AG08396 (cell line): ENCODE data around the gene AGMAT.
"Not testable (repeated sequence)": the region's sequence is repeated elsewhere in the genome, so short reads cannot be mapped to it uniquely, and the experiment has no call there.

Experiments
- DNase-seq: peaks from one replicate; pipeline ENCODE4 v3.0.0; 2012; ENCODE audit warnings: low spot score, mixed read lengths

Gene AGMAT

GRCh38 chr1:15610167-15610566 lies 25.3 kb upstream of the AGMAT start:
- DNase-seq, result no peak

- no peak for DNase-seq
Measured at GRCh38 chr1:15609631-15610030, 24.8 kb upstream of the AGMAT start.

- DNase-seq, result no peak
Measured at GRCh38 chr1:15605398-15606383, 20.8 kb upstream of the AGMAT start.

DNA sequence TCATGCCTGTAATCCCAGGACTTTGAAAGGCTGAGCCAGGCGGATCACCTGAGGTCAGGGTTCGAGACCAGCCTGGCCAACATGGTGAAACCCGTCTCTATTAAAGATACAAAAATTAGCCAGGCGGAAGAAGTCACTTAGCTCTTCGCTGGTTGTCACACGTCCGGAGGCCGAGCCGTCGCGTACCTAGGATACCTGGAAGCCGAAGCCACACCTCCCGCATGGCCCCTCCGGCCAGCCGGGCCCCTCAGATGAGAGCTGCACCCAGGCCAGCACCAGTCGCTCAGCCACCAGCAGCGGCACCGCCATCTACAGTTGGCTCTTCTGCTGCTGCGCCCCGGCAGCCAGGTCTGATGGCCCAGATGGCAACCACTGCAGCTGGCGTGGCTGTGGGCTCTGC lies 19.5 kb upstream of the AGMAT start:
- not testable (repeated sequence) for DNase-seq

- not testable (repeated sequence) for DNase-seq
Measured at GRCh38 chr1:15603966-15604282, 19.1 kb upstream of the AGMAT start.

DNA sequence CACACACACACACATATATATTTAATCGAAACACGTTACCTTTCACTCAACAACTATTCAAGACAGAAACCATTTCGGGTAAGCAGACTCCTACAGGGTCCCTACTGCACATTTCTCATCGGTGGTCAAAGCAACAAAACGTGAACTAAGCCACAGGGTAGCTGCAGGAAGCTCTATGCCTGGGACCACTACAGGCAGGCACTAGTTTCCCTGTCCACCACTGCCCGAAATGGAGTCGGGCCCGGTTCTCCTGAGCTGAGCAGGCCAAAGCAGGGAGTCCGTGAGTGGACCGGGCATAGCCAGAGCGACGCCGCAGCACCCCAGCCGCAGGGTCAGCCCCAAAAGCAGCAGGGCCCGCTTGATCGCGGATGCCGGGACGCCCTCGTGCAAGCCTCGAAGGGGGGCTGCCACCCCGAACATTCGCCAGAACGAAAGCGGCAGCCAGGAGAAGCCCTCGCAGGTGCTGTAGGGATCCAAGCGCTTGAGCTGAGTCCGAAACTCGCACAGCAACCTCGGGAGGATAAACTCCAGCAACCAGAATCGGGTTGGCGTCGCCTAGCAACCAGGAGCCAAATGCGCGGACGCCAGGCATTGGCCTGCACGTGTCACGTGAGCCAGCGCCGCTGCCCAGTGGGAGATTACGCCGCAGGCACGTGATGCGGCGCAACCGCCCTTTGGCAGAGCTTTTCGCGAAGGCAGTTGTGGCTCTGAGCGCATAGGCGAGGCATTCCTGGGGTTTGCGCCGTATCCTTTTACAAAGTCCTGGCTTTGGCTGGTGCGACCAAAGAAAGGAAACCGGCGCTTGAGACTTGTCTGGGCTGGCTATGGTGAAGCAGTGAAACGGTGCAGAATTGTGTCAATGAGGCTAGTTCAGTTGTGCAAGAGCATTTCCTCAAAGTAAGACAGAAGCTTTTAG lies 18.5 kb upstream of the AGMAT start:
- peak; percentile 98 for DNase-seq

DNA sequence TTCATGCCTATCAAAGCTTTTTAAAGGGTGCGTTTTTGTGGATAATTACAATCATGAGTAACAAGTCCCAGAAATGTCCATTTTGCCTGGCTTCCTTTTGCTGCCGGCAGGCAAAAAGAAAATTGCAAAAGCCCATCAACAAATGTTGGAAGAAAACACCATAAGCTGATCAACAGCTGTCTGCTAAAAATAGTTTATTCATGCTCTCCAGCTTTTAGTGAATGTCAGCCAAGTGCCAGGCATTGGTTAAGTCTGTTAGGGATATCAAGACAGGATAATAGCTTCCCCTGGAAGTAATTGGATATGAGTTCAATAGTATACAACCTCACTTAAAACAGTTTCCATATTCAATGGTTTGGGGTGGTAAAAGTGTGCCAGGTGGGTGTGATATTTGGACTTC lies 13.6 kb upstream of the AGMAT start:
- DNase-seq, result no peak

DNA sequence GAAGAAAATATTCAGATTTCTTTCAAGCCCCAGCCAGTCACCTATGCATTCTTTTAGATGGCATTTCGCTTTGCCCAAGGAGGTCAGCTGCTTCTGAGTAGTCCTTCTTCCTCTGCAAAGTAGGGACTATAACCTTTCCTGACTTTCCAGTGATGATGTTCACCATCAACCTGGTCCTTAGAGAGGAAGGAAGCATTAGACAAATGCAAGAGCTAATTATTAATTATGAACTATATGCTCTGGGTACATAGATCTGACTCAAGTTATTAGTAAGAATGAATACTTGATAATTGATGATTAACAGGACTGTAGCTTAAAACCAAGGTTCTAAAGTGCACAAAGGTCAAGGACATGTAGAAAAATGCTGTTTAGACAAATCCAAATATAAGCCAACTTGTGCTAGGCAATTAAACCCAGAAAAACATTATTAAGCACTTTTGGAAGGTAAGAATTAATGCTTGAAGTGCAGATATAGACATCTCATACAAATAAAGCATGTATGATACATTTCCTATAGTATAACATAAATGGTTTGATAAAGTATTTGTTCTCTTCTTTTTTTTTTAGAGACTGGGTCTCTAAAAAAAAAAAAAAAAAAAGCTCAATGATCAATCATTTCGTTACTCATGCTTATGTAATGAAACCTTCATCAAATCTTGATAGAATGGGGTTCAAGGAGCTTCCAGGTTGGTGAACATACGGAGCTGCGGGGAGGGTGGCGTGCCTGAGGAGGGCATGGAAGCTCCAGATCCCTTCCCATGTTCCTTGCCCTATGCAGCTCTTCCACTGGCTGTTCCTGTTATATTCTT lies 11.2 kb upstream of the AGMAT start:
- no peak for DNase-seq

- no peak for DNase-seq
Measured at GRCh38 chr1:15592285-15592684, 7.4 kb upstream of the AGMAT start.

DNA sequence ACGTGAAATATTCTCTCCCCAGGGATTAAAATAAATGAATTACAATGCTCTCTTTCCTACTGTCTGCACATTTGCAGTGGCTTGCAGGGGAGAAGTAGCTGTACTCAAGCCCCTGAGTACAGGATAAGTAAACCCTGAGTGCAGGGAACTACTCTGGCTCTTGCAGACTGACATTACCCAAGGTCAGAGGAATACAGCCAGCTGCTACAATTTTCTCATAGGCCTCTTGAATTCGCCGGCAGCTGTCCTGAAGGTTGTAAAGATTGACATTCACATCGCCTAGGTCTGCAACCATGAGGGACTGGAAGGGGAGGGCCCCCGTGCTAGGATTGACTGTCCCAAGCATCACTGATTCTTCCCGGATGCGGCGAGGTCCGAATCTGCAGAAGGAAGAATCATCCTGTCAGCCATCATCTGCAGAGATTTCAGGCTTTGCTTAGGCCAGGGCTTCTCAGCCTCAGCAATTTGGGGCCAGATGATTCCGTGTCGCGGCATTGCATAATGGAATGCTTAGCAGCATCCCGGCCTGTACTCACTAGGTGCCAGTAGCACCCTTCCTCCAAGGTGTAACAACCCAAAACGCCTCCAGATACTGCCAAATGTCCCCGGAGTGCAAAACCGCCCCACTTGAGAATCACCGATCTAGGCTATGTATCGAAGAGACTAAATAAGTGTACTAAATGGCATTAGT lies 1.7 kb downstream of the AGMAT start:
- DNase-seq, result no peak

DNA sequence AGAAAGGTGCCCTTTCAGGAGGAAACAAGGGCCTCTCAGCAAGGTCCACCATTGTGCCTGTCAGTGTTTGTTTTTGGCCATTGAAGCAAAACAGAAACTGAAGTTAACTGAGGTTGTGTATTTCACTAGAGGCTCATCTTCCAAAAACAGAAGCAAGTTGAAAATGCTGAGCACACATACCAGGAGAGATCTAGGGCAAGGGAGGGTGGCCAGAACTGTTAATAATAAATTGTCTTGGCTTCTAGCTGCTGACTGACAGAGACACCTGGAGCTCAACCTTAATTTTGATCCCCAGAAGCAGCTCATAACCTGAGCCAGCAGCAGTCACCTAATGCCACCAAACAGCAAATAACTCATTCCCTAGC lies 5.2 kb downstream of the AGMAT start:
- DNase-seq, result no peak

DNA sequence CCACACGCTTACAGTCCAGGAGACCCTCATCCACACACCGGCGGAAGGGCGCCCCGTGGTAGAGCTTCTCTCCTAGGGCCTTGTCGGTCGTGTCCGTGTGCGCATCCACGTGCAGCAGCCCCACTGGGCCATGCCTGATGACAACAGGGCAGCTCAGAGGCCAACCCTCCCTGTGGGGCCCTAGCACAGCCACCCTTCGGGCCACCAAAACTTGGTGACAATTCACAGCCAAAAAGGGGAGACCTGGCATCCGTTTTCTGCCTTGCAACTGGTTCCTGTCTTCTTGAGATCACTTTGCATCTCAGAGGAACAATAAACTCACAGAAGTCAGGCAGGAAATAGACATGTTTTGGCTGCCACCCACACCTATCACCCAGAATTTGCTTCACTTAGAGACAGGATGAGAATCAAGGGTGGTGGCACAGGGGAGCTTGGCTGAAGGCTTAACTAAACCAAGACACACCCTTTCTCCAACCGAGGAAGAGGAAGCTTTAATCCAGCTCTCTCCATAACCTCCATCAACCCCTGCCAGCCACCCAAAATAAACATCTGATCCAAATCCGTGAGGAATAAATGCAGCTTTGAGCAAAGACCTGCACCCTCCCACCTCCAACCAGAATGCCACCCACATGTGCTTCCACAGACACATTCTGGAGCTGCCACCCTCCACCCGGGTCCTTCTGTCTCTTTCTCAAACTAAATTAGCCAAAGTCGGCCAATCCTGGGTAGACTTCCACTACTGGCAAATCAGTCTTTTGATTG lies 5.7 kb downstream of the AGMAT start:
- DNase-seq, result no peak

DNA sequence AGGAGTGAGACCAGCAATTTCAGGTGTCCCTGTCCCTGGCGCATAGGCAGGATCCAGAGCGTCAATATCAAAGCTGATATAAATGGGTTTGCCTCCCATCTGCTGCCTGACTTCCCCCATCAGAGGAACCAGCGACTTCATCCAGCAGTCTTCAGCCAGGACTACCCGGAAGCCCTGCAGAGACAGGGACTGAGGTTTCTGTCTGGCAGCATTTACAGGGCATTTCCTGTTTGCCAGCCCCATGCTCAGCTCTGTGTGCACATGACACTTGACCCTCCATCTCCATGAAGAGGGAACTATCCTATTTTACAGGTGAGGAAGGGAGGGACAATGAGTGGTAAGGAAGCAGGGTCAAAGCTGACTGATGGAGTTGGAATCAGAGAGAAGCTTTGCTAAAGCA lies 7.2 kb downstream of the AGMAT start:
- no peak for DNase-seq

DNA sequence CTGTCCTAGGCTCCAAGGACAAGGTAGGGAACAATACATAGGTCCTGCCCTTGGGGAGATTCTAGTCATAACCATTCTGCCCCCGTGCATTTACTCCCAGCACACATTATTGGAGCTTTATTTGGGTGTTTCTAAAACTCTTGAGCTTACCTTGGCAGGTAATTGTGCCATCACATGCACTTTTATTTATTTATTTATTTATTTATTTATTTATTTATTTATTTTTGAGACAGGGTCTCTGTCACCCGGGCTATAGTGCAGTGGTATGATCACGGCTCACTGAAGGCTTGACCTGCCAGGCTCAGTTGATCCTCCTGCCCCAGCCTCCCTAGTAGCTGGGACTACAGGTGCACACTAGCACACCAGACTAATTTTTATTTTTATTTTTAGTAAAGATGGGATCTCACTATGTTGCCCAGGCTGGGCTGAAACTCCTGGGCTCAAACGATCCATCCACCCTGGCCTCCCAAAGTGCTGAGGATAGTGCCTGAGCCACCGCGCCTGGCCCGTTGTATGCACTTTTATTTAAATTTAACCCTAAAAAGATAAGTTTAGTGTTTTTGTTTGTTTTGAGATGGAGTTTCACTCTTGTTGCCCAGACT lies 9.2 kb downstream of the AGMAT start:
- DNase-seq, result no peak

GRCh38 chr1:15574741-15575140 lies 10.1 kb downstream of the AGMAT start:
- no peak for DNase-seq

DNA sequence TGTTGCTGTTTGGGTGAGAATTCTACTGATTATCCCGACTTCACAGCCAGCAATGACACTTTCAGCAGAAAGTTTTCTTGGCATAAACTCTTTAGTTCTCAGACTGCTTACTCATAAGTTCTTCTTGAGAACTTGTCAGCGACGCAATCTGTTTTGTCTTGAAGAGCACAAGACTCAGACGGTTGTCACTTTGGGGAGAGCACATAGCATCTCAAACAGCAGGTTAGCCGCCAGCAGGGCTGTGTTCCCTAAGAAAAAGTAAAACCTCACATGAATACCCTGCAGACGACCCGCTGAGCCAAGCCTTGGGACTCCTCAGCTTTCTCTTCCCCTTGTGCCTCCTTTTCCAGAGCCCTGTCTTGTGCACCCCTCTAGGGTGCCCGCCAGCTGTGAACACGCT lies 11.4 kb downstream of the AGMAT start:
- no peak for DNase-seq

GRCh38 chr1:15571266-15571665 lies 13.6 kb downstream of the AGMAT start:
- no peak for DNase-seq

GRCh38 chr1:15570861-15571260 lies 14.0 kb downstream of the AGMAT start:
- DNase-seq, result no peak

- DNase-seq, result no peak
Measured at GRCh38 chr1:15568387-15569073, 16.3 kb downstream of the AGMAT start.
